VCaP (cell line): ENCODE measurements around the gene TAP1.
A peak's percentile ranks its signal among the peaks of the same experiment; 100 is the strongest.
"Not testable (repeated sequence)": the region's sequence is repeated elsewhere in the genome, so short reads cannot be mapped to it uniquely, and the experiment has no call there.

Source experiments
- H3K27ac ChIP-seq: fragments of 450-650 bp; 2 replicates; pipeline ENCODE4 v1.5.1; 2017
- TF ChIP-seq, protein P1 (sequence below): fragments of 450-650 bp; conservative IDR thresholded peaks from 2 replicates; pipeline ENCODE4 v1.5.1; 2017; ENCODE audit warnings: mild to moderate bottlenecking, moderate library complexity

Gene TAP1

DNA sequence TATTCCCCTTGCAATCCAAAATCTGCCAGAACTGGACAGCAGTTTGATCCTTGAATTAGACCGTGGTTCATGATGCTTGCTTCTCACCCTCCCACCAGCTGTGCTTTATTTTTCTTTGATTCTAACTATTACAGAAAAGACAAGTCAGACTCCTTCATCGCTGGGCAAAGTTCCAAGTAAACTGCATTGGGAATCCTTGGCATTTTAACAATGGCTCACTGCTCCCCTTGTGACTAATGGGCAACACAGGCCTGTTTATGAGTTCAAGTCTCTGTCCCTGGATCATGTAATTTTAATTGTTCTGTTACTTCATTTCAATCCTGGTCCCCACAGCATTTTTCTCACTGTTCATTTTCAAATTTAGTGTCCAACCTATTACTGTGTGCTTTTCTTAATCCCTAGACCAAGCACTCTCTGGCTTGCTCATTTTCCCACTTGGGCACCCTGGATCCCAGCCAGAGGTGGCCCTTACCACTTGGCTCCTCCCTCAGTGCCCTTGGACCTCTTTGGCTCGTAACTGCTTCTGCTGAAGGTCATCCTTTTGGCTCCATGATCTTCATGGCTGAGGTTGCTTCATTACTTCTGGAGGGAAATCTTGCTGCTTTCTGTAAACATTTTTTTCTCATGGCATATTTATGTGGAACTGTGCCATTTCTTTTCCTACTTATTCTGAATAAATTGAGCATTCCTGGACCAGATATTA lies 33.3 kb upstream of the TAP1 start:
- peak overlapping the region; percentile 58 for H3K27ac ChIP-seq
- TF ChIP-seq, protein P1, sequence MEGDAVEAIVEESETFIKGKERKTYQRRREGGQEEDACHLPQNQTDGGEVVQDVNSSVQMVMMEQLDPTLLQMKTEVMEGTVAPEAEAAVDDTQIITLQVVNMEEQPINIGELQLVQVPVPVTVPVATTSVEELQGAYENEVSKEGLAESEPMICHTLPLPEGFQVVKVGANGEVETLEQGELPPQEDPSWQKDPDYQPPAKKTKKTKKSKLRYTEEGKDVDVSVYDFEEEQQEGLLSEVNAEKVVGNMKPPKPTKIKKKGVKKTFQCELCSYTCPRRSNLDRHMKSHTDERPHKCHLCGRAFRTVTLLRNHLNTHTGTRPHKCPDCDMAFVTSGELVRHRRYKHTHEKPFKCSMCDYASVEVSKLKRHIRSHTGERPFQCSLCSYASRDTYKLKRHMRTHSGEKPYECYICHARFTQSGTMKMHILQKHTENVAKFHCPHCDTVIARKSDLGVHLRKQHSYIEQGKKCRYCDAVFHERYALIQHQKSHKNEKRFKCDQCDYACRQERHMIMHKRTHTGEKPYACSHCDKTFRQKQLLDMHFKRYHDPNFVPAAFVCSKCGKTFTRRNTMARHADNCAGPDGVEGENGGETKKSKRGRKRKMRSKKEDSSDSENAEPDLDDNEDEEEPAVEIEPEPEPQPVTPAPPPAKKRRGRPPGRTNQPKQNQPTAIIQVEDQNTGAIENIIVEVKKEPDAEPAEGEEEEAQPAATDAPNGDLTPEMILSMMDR, result no peak

DNA sequence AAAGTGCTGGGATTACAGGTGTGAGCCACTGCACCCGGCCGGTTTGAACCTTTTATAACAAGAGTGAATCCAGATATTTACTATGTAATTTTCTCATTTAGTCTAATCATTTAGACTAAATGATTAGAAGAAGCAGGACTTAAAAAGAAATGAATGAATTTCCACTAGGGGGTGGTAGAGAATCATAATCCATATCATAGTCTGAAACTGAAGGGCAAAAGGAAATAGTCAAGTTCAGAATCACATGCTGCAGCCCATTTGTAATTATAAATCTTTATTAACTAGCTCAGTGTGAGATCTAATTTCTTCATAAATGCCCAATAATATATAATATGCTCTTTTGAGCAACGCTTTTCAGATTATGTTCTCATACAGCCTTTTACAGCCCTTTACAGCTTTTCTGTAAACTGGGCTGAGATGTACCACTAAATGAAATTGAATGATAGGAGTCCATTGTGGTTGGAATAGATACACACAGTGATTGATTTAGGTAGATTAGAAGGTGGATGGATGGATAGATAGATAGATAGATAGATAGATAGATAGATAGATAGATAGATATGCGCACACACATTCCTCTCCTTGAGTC lies 32.3 kb upstream of the TAP1 start:
- TF ChIP-seq, protein P1, result peak; percentile 79
- peak overlapping the region; percentile 58 for H3K27ac ChIP-seq

DNA sequence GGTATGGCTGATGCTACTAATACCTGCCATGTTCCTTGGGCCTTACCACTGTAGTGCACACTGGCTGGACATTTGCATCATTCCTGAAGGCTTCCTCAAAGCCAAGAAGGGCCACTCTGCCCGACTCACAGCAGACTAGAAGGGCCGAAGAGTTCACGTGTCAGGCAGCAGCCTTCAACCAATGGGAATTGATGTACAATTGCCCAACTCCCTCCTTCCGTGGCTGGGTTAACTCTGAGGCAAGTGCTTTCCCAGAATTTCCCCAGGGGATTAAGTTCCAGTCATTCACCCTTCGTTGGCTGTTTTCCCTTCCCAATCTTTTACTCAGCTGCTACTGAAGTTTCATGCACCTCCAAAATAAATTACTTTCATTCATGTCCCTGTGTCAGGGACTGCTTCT lies 30.3 kb upstream of the TAP1 start:
- no peak overlapping the region for H3K27ac ChIP-seq
- TF ChIP-seq, protein P1, result no peak

DNA sequence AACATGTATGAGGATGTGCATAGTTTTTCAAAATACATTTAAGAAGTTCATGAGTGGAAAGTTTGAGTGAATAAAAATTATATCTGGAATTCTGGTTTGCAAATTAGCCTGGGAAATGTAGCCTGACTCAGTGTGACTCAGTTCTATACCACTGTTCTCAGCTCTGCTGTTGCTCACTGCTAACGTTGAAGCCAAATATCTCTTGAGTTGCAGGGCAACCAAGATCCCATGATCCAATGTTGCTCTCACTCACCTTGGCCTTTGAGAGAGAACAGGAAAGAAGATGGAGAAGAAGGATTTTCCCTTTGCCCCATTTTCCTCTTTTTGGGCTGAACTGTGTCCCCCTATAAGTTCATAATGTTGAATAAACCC lies 29.4 kb upstream of the TAP1 start:
- no peak overlapping the region for H3K27ac ChIP-seq
- TF ChIP-seq, protein P1, result no peak

DNA sequence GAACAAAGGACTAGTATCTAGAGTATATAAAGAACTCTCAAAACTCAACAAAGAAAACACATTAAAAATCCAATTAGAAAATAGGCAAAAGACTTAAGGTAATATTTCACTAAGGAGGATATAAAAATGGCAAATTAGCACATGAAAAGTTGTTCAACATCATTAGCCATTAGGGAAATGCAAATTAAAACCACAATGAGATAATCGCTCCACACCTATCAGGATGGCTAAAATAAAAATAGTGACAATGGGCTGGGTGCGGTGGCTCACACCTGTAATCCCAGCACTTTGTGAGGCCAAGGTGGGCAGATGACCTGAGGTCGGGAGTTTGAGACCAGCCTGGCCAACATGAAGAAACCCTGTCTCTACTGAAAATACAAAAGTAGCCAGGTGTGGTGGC lies 27.5 kb upstream of the TAP1 start:
- not testable (repeated sequence) for H3K27ac ChIP-seq

DNA sequence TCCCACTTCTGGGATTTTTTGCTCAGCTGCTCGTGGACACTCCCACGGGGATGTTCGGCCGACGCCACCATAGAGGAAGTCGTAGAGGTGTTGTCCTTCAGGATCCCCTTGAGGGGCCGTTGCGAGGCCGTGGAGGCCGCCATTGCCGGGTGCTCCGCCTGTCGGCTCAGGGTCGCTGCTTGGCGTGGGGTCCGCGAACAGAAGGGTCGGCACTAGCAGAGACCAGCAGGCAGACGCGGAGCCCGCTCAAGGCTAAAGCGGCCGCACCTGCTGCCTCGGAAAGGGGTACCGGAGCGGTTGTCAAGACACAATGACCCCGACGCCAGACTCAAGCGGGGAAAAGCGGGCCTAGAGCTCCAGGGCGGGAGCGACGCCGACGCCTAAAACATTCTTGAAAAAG lies 26.2 kb upstream of the TAP1 start:
- no peak overlapping the region for H3K27ac ChIP-seq
- TF ChIP-seq, protein P1, result no peak

DNA sequence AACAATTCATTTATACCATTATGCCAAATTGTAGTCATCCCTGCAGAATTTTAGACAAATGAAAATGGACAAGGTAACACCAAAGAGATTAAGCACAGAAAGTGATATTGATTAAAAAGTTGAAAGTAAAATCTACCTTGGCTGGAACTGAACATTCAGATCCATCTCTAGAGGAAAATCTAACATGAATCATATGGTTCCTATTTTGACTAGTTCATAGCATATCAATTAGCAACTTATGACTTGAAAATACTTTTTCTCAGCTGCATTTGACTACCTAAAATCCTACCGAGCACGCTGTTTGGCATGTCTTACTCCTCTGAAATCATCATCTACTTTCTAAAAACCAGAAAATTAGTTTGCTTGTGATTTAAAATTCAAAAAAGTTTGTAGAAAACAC lies 23.1 kb upstream of the TAP1 start:
- TF ChIP-seq, protein P1, result no peak

DNA sequence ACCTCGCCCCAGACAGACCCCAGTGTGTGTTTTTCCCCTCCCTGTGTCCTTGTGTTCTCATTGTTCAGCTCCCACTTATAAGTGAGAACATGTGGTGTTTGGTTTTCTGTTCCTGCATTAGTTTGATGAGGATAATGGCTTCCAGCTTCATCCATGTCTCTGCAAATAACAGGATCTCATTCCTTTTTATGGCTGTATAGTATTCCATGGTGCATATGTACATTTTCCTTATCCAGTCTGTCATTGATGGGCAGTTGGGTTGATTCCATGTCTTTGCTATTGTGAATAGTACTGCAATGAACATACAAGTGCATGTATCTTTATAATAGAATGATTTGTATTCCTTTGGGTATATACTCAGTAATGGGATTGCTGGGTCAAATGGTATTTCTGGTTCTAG lies 20.4 kb upstream of the TAP1 start:
- H3K27ac ChIP-seq, result not testable (repeated sequence)

More for the DNA sequence above, 23.1 kb upstream of the TAP1 start:
- H3K27ac ChIP-seq, result no peak overlapping the region
